Renal cortical epithelial cell (primary cell): ENCODE data around the gene ADH5. TPM values are rescaled to one million over a fixed set of nuclear protein-coding genes. Genes with fewer than 3 reads are reported as not detected.
"Not testable (repeated sequence)": the region's sequence is repeated elsewhere in the genome, so short reads cannot be mapped to it uniquely, and the experiment has no call there.

Source experiments
- DNase-seq: peaks from one replicate; pipeline ENCODE4 v3.0.0-alpha.2; 2011; ENCODE audit warnings: low read depth
- total RNA-seq: library from RNA; depleted of rRNA; stranded (reverse); fragments of >200 nt; gene quantifications from 2 replicates; pipeline ENCODE4 v1.2.3, GENCODE V29; 2014

The ADH5 gene
- 156 and 202 TPM in 2 replicates for total RNA-seq

DNA sequence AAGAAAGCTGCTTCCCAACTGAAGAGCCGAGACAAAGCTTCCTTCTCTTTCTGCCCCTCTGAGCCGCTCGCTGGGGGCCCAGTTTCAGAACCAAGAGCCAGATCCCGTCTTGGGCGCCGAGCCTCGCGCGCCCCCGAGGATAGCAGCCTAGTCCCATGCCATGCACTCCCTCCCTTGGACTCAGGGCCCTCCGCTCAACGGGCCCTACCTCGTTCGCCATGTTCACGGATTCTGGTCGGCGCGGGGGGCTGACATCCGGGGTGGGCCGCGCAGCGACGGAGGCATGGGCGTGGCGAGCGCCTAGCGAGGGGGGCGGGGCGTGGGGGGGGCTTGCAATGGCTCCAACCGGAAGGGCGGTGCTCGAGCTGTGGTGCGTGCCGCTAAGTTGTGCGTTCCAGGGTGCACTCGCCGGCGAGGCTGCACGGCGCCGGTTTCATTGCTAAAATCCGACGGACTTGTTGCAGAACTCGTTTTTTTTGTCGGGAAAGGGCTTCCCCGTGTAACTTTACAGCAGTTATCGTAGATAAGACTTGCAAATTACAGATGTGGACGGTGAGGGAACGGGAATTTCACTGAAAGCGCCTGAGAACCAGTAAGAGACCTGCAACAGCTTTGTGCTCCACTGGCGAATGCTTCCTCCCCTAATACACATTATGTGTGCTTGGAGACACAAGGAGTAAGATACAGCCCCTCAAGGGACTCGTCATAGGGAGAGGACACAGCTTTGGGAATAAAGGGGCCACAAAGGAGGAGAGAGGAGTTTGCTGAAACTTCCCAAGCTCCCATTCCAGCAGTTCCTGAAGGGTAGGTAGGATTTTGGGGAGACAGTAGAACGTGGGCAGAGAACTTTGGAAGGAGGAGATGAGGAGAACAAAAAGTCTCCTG lies at the start of gene ADH5:
Gene ADH5 (minus strand): TSS at position 308 of the 885 bp plus-strand sequence. CDS start 88 bp downstream, at position 220.
- DNase-seq, result peak; percentile 65

DNA sequence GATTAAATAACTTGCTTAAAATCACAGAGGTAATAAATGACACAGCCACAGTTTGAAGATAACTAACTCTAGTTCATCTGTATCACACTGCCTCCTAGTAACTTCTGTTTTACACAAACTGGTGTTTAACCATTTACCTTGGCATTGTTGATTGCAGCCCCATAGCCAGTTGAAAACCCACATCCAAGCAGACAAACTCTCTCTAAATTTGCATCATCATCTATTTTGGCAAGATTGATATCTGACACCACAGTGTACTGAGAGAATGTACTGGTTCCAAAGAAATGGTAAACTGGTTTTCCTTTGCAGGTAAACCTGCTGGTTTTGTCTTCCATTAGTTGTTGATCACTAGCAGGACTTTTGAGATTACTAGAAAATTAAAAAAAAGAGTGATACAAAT lies 47.7 kb upstream of the ADH5 start:
- DNase-seq, result no peak

DNA sequence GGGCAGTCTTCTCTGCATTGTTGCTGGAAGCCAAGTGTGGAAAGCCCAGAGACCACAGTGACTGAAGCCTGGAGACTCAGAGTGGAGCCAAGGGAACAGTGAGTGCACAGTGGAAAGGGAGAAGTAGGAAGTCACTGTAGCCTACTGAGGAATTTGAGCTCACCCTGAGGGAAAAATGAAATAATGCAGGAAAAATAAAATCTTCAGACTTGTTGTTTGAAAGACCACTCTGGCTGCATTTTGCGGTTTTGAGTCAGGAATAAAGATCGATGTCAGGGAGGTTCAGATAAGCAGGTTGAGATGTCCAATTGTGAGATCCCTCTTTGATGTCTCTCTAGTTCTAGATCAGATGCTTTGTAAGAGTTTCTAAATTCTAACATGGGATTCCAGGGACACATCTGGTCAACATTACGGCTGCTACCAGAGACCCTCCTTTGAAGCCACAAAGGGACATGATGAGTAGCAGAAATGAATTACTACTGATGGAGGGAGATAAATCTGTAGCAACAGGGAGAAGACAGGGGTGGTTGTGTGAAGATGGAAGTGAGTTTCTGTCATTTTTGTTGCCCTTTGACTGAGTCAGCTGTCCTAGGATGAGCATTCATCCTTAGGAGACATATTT lies 47.1 kb upstream of the ADH5 start:
- no peak for DNase-seq

DNA sequence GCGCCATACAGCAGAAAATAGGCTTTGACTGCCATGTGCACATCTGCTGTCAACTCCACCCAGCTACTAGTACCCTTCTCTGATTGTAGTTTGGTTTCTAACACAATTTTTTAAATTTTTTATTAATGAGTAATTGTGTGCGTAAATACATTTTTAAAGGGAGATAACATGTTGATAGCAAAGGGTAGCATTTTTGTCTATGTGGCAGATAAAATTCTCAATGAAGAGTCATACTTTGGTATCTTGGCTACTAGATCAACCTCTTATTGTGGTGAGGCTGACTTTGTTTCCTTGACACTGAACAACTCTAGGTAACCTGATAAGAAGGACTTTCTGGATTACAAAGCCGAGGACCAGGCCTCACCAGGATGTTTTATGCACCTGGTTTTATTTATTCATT lies 46.0 kb upstream of the ADH5 start:
- DNase-seq, result no peak

DNA sequence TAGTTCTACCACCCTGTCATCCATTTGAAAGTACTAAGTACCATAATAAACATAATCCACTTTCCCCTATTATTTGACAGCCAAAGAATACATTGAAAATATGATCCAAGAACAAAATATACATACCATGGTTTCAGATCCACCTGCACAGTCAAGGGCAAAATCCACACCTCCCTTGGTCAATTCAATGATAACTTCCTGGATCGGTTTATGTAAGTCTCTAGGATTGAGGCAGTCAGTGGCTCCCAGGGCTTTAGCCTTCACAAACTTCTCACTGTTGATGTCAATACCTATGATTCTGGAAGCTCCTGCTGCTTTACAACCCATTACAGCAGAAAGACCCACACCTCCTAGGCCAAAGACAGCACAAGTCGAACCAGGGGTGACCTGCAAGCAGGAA lies 42.8 kb upstream of the ADH5 start:
- no peak for DNase-seq

DNA sequence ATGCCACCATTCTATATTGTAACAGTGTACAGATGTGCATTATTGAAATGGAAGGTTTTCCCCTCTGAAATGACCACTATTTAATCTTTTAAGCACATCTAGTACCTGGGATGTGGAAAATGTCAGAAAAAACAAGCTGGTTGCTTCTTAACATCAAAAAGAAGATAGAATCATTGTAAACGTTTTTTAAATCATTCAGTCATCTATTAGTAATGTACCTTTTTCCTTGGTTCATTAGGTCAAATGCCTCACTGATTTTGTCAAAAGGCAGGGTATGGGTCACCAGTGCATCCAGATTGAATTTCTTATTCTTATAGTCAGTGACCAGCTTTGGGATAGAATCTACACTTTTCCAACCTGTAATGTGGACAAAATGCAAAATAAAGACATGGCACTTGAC lies 37.8 kb upstream of the ADH5 start:
- DNase-seq, result peak; percentile 7

DNA sequence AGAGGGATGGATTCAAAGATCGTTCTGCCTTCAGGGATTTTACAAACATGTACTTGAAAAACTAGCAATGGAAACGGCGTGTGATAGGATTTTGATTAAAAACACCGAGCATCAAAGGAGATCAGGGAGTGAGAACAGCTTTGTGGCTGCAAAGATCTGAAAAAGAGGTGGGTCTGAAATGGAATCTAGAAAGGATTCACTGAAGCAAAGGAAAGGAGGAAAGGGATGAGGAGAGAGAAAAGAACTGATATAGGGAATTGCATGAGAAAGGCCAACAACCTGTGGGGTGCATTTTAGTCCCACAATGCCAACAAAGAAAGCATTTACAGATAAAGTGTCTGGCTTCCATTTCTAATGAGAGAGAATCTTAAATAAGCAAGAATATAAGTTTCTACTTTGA lies 32.4 kb upstream of the ADH5 start:
- no peak for DNase-seq

DNA sequence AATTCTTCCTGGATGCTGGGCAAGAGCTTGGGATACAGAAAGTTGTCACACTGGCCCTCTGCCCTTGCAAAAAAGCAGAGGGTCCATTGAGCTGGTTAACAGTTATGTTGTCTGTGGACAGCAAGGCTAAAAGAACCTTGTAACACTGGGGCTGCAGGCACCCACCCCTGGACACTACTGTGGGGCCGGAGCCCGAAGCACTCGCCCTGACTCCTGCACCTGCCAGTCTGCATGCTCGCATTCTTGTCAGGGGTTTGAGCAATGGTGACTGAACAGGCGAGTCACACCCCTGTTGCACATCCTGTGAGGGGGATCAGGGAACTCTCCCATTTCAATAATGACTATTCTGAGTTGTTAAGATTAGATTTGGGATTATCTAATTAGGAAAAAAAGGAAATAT lies 31.9 kb upstream of the ADH5 start:
- DNase-seq, result no peak

DNA sequence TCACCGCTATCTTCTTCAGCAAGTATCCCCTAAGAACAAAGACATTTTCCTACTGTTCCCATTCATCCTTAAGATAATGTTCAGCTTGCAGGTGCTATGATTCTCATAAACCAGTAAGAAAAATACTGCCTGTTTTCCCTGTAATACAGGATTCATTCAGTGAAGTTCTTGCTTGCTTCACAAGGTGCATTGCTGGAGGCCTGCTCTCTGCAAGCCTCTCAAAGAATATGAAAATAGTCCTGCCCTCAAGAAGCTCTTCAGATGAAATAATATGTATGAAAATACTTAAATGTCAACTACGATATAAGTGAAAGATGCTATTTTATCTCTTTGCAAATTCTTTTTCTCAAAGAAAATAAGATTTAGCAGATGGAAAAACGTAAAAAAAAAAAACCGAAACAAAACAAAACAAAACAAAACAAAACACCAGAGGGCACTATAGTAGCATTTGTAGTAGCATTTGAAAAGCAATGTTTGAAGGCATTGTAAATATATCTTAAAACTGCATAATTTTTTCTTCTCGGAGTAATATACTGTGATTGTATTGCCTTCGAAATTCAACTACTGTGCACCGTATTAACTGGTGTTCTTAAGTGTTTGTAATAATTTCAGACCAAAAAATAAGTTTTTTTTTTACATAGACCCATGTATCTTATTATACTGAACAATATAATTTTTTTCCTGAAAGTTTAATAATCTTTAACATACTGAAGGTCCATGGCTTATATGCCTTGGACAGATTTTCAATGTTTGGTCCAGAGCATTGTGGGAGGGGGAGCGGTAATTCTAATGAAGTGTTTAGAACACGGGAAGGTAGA lies 29.5 kb upstream of the ADH5 start:
- DNase-seq, result peak; percentile 48

DNA sequence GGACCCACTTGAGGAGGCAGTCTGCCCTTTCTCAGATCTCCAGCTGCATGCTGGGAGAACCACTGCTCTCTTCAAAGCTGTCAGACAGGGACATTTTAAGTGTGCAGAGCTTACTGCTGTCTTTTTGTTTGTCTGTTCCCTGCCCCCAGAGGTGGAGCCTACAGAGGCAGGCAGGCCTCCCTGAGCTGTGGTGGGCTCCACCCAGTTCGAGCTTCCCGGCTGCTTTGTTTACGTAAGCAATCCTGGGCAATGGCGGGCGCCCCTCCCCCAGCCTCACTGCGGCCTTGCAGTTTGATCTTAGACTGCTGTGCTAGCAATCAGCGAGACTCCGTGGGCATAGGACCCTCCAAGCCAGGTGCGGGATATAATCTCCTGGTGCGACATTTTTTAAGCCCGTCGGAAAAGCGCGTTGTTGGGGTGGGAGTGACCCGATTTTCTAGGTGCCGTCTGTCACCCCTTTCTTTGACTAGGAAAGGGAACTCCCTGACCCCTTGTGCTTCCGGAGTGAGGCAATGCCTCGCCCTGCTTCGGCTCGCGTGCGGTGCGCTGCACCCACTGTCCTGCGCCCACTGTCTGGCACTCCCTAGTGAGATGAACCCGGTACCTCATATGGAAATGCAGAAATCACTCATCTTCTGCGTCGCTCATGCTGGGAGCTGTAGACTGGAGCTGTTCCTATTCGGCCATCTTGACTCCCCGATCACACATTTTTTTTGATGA lies 28.7 kb upstream of the ADH5 start:
- not testable (repeated sequence) for DNase-seq

DNA sequence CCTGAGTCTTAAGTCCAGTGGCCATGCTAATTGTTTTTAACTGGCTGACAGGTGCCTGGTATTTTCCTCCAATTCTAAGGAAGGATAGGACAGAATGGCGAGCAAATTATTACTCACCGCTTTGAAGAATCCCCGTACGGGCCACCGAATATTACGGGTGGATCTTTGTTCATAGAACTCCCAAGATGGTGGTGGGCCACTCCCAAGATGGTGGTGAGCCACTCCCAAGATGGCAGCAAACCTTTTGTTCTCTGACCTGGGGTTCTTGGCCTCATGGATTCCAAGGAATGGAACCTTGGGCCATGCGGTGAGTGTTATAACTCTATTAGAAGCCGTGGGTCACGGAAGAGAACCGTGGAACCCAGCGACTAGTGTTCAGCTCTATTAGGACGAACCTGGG lies 20.7 kb upstream of the ADH5 start:
- DNase-seq, result not testable (repeated sequence)

DNA sequence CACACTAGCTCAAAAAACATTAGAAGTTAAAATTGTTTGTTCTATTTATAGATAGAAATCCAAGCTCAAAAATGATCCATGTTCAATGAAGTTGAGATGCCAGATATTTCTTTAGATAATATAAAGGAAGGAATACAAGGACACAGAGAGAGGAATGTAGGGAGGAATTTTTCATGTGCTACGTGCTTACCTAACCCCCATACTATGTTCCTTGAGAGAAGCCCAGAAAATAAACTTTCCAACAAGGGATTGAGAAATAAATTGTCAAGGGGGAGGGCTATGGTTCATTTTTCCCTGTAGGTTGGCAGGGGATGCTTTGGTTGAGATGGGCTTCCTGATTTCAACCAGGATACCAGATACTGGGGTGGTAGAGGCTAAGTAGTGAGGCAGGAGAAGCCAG lies 15.6 kb upstream of the ADH5 start:
- DNase-seq, result no peak

DNA sequence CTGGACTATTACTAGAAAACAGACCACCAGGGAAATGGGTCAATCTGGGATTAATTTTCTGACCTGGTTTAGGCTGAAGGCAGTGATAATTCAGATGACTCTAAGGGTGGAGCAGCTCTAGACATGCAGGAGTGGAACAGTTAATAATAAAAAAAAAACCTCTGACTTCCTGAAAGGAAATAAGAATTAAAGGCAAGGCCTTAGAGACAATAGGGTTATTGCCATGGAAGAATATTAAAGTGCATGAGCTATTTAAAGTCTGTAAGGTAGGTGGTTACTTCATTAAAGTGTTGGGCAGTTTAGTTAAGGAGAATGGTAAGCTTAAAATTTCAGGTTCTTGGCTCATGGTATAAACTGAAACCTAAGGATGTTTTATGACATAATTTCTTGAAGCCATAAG lies 14.6 kb upstream of the ADH5 start:
- no peak for DNase-seq

DNA sequence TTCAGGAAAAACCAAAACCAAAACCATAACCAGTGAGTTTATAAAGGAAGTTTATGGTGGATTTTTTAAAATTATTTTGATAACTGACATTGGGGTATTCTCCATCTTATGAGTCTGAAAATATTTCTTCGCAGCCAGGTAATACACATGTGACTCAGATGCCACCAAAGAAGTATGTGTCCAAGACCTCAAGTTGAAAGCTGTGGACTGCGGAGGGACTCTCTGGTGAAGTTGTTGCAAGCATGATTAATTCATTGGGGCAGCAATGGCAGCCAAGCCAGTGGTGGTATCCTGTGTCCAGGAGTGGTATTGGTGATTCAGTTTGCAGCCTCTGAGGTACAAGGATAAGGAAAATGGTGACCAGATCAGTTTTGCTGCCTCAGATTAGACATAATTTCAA lies 14.0 kb upstream of the ADH5 start:
- DNase-seq, result no peak

DNA sequence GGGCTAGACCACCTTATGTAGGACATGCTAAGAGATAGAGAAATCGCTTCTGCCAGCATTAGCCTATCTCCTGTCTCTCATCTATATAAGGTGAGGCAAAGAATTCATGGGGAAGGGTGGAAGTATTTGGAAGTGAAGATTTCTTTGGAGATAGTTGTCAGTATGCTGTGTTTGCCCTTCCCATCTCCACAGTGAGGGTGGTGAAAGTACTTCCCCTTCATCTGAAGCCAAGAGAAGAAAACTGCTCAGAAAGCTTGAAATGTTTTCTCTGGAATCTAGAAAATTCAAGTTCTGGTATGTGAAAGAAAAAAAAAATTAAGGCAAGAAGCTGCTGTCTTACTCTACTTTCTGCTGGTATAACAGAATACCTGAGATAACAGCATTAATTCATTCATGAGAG lies 12.3 kb upstream of the ADH5 start:
- no peak for DNase-seq

DNA sequence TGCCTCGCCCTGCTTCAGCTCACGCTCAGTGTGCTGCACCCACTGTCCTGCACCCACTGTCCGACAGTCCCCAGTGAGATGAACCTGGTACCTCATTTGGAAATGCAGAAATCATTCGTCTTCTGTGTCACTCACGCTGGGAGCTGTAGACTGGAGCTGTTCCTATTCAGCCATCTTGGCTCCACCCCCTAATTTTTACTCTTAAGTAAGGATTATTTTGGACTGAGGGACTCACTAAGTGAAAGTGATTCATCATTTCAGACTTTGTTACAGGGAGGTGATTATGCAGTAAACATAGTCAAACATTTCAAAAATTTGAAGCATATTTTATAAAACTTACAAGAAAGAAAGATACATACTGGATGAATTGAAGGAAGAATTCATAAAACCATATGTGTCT lies 11.2 kb upstream of the ADH5 start:
- not testable (repeated sequence) for DNase-seq

DNA sequence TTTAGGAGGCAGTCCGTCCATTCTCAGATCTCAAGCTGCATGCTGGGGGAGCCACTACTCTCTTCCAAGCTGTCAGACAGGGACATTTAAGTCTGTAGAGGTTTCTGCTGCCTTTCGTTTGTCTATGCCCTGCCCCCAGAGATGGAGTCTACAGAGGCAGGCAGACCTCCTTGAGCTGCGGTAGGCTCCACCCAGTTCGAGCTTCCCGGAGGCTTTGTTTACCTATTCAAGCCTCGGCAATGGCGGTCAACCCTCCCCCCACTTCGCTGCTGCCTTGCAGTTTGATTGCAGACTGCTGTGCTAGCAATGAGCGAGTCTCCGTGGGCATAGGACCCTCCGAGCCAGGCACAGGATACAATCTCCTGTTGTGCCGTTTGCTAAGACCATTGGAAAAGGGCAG lies 10.7 kb upstream of the ADH5 start:
- DNase-seq, result no peak

DNA sequence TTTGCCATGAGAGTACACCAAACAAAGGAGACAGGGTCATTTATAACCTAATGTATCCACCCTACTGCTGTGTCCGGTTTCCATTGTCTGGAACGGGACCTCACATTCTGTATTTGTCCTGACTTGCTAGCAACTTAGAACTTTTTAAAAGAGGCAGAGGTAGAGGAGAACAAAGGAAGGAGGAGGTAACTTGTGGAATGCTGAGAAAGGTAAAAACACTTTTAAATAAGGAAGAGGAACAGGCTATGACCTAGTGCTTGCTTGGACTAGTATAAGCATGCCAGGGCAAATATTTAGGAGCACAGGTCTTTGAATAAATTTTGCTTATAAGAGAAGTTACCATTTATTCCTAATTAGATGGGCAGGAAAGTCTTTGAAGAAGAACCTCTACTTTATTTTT lies 3.3 kb upstream of the ADH5 start:
- not testable (repeated sequence) for DNase-seq

DNA sequence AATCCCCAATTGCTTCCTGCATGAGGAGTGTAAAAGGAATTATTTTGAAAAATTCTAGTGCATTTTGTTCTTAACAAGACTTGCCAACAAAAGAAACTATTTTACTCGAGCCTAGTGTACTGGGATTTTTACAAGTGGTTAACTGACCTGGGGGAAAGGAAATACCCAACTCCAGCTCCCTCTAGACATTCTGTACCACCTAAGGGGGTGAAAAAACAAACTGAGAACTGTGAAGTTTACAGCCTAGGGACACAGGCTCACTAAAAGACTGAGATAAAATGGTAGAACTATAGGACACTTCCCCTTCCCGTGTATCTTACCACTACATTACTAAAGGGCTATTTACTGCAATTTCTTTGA lies 2.6 kb upstream of the ADH5 start:
- no peak for DNase-seq

DNA sequence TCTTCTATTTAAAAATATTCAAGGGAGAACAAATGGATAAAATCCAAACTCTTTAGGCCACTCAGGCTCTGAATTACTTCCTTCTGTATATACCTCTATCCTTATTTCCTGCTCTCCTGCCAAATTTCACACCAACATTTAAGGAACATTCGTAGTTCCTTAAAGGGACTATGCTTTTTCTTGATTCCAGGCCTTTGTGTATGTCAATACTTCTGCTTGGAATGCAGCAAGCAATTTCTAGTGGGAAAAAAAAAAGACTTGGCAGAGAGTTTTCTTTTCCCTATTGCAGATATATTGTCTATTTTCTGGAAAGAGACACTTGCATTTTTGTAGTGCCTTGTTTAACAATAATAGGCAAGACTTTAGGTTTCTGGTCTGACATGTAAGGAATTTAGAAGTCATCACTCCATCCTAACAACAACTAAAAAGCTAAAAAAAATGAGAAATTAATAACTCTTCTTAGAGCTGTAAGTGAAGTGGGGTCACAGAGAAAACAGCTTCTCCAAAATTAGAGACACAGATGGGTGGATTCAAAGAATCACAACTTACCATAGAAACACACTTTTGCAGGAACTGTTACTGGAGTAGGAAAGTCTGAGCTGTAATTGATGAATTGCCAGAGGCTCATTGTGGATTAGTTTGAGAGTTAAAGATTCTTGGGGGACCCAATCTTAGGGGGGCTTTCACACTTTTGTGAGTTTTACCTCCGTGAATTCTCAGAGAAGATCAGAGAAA lies 2.1 kb upstream of the ADH5 start:
- no peak for DNase-seq

DNA sequence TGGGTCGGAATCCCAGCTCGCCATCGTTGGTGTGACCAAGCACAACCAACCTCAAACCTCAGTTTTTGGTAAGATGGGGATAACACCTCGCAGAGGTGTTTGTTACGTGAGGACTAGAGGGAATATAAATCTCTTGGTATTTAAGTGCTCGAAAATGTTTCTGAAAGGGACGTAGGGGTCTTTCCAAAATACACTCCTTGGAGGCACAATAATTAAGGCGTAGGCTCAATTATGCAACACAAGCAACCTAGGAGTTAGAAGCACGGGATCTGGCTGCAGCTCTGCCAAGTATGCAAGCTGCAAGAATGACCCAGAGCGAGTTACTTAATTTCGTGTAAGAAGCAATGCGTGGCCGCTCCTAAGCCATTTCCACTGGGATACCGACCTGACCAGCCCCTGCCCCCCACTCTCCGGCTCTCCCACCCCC lies 552 bp downstream of the ADH5 start:
- DNase-seq, result peak; percentile 90
